Heart right ventricle (tissue), 16 donors: ENCODE results near the gene TMCO2. TPM values are rescaled to one million over a fixed set of nuclear protein-coding genes. Genes with fewer than 3 reads are reported as not detected.

ENCODE experiments used
- ATAC-seq, 8 donors: fragments of 200-7000 bp; cut with Tn5 transposase; one replicate each; pipeline ENCODE4 v1.9.1; 2020; ENCODE audit warnings: mild to moderate bottlenecking in 8 of 8, moderate library complexity in 8 of 8, moderate number of reproducible peaks in 1 of 8
- DNase-seq, 2 donors: peaks; one replicate each; pipeline ENCODE4 v3.0.0-alpha.2; 2020
- H3K27ac ChIP-seq, 10 donors: fragments of 200-600 bp; sonication (generic) in 2 of 10; one replicate each; pipeline versions ENCODE4 v1.5.0 to v1.8.0; 2020 to 2022; ENCODE audit warnings: mild to moderate bottlenecking in 3 of 10
- H3K27me3 ChIP-seq, 7 donors: fragments of 200-600 bp; one replicate each; pipeline ENCODE4 v1.8.0; 2021 to 2022; ENCODE audit warnings: mild to moderate bottlenecking in 2 of 7
- H3K36me3 ChIP-seq, 9 donors: fragments of 200-600 bp; sonication (generic) in 1 of 9; one replicate each; pipeline versions ENCODE4 v1.5.0 to v1.8.0; 2020 to 2022; ENCODE audit warnings: mild to moderate bottlenecking in 2 of 9
- H3K4me1 ChIP-seq, 9 donors: fragments of 200-600 bp; sonication (generic) in 1 of 9; one replicate each; pipeline versions ENCODE4 v1.5.0 to v1.8.0; 2020 to 2022; ENCODE audit warnings: mild to moderate bottlenecking in 4 of 9
- H3K4me3 ChIP-seq, 10 donors: fragments of 200-600 bp; sonication (generic) in 2 of 10; one replicate each; pipeline versions ENCODE4 v1.5.0 to v1.8.0; 2020 to 2022; ENCODE audit warnings: mild to moderate bottlenecking in 7 of 10, moderate library complexity in 2 of 10
- H3K9me3 ChIP-seq, 11 donors: fragments of 200-600 bp in 10 of 11; sonication (generic) in 2 of 11; one replicate each; pipeline versions ENCODE4 v1.5.0 to v1.8.0; 2013 to 2022; ENCODE audit warnings: mild to moderate bottlenecking in 2 of 11, control low read depth in 1 of 11, moderate library complexity in 1 of 11
- CTCF ChIP-seq, 9 donors: fragments of 200-600 bp; sonication (generic) in 2 of 9; IDR thresholded peaks; one replicate each; pipeline versions ENCODE4 v1.5.0 to v1.8.0; 2021 to 2022; ENCODE audit warnings: antibody characterized with exemption in 9 of 9, mild to moderate bottlenecking in 5 of 9, moderate library complexity in 1 of 9
- WGBS, 2 donors: extraction: QIAGEN DNeasy Blood & Tissue Kit; methylation state at CpG; one replicate each; pipeline ENCODE4 v1.1.7; 2013; ENCODE audit warnings: inconsistent platforms in 1 of 2; 5-methylcytosine and 5-hydroxymethylcytosine counted together
- intact Hi-C, 10 donors: fragments of 100-400 bp; cut with DNase I; formaldehyde crosslinking; loops; one replicate each; pipeline versions ENCODE4 v1.11.1 to v1.14.2; 2022
- polyA plus RNA-seq, 2 donors: library from polyadenylated mRNA; stranded (reverse); fragments of 200-250 nt; gene quantifications; one replicate each; pipeline ENCODE4 v1.2.3, GENCODE V29; 2013
- total RNA-seq, 10 donors: library from RNA; stranded (reverse); fragmentation: NEBNext Ultra II Directional in 3 of 10; extraction: Animal tissue kit (Norgen Biotek cat#: 25700) in 3 of 10; gene quantifications; one replicate each; pipeline versions ENCODE4 v1.2.1 to v1.2.4, GENCODE V29; 2021 to 2023
- donor health status: Arrhythmogenic right ventricular cardiomyopathy.
- donor health status: ischemic (EF 13 %, LVEDD 7.1; RV severe dilation, severe dysfunction).
- donor health status: healthy with polysubstance abuse.
- donor health status: DM: no; HTN: yes; CAD: no.
- donor health status: DM: no; HTN: no; CAD: no.
- donor health status: ischemic (EF 25% LVEDD 6.9; RV normal size, moderate dysfunction).
- donor health status: ischemic (EF 25% LVEDD 5.7; RV mildly dilated, moderate dysfunction).
- donor health status: healthy.
- donor health status: DM: yes; HTN: yes; CAD: no.
- donor health status: Ischemic cardiomyopathy.
- donor health status: ischemic (EF 35%, LVEDD 5.7; RV mildly dilated, moderate dysfunction).
- donor health status: nonischemic (EF 11% LVEDD 7.7; RV severe dilation, severe dysfunction).
- donor health status: DM: yes; HTN: yes; CAD: no.
- donor health status: PGD.
- donor health status: ischemic (EF 29% LVEDD 5.4; RV normal size, mild dysfunction).
- donor health status: nonischemic (EF 23%, LVEDD 6.1; RV moderate dilation, normal function).

TMCO2 gene
- total and polyA plus RNA-seq, 12 donors = not detected

DNA sequence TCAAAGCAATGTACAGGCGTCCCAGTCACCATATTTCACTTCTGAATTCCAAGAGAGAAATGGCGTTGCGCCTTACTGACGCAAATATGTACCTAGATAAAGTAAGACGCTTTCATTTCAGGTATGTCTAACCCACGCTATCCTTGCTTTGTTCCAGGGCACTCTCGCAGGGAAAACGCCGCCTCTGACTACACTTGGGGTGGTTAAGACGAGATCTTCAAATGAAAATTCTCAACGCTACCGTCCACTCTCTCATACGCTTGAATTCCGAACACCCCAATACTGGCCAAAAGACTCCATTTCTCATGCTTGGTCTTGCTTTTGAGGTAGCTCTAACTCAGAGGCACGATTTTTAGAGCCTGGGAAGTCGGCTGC, 9.6 kb downstream of the TMCO2 start:
- intact Hi-C loops = loop anchor here in 3 of 10 donors (2.0 to 10.0 kb wide), 3 partner anchors 72 to 96 kb away; partner anchors contain the start of gene RLF (in 3 of the 3)
- WGBS, 2 donors = 0% methylated on average over 16 of the region's 16 CpGs
- TF ChIP-seq CTCF (IDR thresholded peaks at IDR 0.05) = no peak
- ATAC-seq (peak; percentile 1 to 20 (median 6)), DNase-seq (no peak)
- Histone ChIP-seq H3K27ac (peak overlapping the region; percentile 80 to 98 (median 90)), H3K36me3 (peaks cover 0 to 29% (median 21%) of the 10 kb centered on the region in 9 donors), H3K4me3 (peak overlapping the region; percentile 71 to 100 (median 93)), H3K4me1 (peaks cover 0 to 55% (median 36%) of the 10 kb centered on the region in 9 donors), H3K27me3 (no peaks in the 10 kb centered on the region), H3K9me3 (no peaks in the 10 kb centered on the region)

DNA sequence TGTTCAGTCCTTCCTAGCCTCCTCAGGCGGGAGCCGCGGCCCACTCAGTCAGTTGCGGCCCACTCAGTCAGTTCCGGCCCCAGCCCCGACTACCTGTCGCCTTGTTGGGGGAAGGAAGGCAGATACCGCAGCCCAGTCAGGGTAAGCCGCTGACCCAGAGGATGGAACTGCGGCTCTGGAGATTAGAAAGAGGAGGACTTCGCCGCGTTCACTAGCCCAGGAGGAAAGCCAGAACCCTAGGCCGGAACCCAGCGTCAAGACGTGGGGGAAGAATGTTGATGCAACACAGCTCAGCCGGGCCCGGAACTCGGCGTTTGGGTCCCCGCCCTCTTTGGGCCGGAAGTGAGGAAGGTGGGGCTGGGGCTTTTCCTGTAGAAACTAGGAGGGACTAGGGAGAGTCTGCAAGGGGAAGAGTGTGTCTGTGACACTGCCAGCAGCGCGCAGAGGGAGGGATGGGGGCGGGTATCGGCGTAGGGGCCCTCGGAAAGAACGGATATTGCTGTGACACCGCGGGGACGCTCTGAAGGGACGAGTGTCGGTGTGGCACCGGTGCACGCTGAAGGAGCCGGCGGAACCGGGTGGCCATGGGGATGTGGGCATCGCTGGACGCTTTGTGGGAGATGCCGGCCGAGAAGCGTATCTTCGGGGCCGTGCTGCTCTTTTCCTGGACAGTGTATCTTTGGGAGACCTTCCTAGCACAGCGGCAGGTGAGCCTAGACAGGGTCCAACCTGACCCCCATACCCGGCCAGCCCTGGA, 10.1 kb downstream of the TMCO2 start, which contains the start of gene ZMPSTE24:
Gene ZMPSTE24 (plus strand): TSS at position 549 of the 757 bp plus-strand sequence. CDS start 36 bp downstream, at position 585.
- H3K4me3 ChIP-seq = peak within 1 kb of the TSS; percentile 71 to 100 (median 93)
- H3K4me1 ChIP-seq = peaks cover 0 to 61% (median 37%) of the 10 kb centered on the region in 9 donors
- WGBS, 2 donors = 0 to 1% methylated on average over 48 of the region's 48 CpGs
- intact Hi-C loops = loop anchor here in 3 of 10 donors (2.0 to 10.0 kb wide), 3 partner anchors 73 to 97 kb away; partner anchors contain the start of gene RLF (in 3 of the 3)
- H3K27ac ChIP-seq = peak within 1 kb of the TSS; percentile 80 to 98 (median 90)
- no peaks in the 10 kb centered on the region for H3K9me3 ChIP-seq
- ATAC-seq (peak; percentile 99 to 100 (median 100)), DNase-seq (peak; percentile 93 to 98)
- TF ChIP-seq CTCF (IDR thresholded peaks at IDR 0.05) = no peak
- no peaks in the 10 kb centered on the region for H3K27me3 ChIP-seq
- H3K36me3 ChIP-seq = peaks cover 0 to 34% (median 25%) of the 10 kb centered on the region in 9 donors

DNA sequence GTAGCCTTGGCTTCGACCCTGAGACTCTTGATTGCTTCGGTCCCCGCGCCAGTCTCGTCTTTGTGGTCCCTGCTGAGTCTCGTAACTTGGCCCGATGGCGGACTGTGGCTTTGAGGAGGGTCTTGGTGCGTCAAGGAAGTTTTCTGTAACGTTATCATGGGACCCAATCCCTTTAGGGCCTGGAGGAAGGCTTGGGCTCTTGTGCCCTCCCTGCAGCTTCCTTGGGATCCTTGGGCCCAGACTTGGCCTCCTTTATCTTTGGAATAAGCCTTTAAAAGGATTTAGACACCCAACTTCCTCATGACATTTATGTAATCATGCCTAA, 10.7 kb downstream of the TMCO2 start:
- Histone ChIP-seq H3K27me3 (no peaks in the 10 kb centered on the region), H3K4me3 (peak overlapping the region; percentile 71 to 100 (median 93)), H3K4me1 (peaks cover 0 to 66% (median 41%) of the 10 kb centered on the region in 9 donors), H3K27ac (peak overlapping the region in 9 of 10 donors; percentile 86 to 98 (median 91)), H3K9me3 (no peaks in the 10 kb centered on the region), H3K36me3 (peaks cover 0 to 40% (median 25%) of the 10 kb centered on the region in 9 donors)
- 0% methylated on average over 10 of the region's 10 CpGs for WGBS, 2 donors
- ATAC-seq = peak in 1 of 8 donors; percentile 1
- intact Hi-C loops = loop anchor here in 2 of 10 donors (5.0 to 10.0 kb wide), 2 partner anchors 74 to 96 kb away; partner anchors contain the start of gene RLF (in 2 of the 2)
- no peak for DNase-seq
- no peak for TF ChIP-seq CTCF (IDR thresholded peaks at IDR 0.05)

DNA sequence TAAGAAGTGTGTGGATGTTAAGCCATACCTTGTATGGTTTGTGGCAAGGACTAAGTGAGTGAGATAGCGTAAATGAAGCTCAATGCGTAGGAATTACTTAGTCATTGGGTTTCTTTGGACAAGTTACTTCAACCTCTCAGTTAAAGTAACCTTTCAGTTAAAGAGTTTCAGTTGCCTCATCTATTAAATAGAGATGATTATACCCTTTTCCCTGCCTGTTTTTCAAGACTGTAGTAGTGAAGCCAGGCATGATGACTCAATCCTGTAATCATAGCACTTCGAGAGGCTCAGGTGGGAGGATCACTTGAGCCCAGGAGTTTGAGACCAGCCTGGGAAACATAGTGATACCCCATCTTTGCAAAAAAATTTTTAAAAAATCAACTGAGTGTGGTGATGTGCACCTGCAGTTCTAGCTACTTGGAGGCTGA, 16.6 kb downstream of the TMCO2 start:
- intact Hi-C loops = no loop called here
- TF ChIP-seq CTCF (IDR thresholded peaks at IDR 0.05) = no peak
- WGBS, 2 donors = 91 to 94% methylated on average over 3 of the region's 3 CpGs

More for the DNA sequence above, 16.6 kb downstream of the TMCO2 start:
- H3K9me3 ChIP-seq = no peaks in the 10 kb centered on the region
- H3K27me3 ChIP-seq = no peaks in the 10 kb centered on the region
- peak overlapping the region in 6 of 10 donors; percentile 0 to 56 (median 42) for H3K27ac ChIP-seq
- peaks cover 0 to 72% (median 38%) of the 10 kb centered on the region in 9 donors for H3K4me1 ChIP-seq
- H3K36me3 ChIP-seq = peaks cover 0 to 94% (median 44%) of the 10 kb centered on the region in 9 donors
- no peak overlapping the region for H3K4me3 ChIP-seq
- ATAC-seq = no peak
- DNase-seq = no peak
